Colon (tissue), 2 donors: ENCODE measurements around the gene HOXD12.

Experiments used
- FAIRE-seq: peaks from 2 replicates; lab custom pipeline; 2012; peaks lifted over from hg19 to GRCh38; lab: Jason Lieb, UNC
- donor health status: control.
- donor health status: control.

Gene HOXD12

DNA sequence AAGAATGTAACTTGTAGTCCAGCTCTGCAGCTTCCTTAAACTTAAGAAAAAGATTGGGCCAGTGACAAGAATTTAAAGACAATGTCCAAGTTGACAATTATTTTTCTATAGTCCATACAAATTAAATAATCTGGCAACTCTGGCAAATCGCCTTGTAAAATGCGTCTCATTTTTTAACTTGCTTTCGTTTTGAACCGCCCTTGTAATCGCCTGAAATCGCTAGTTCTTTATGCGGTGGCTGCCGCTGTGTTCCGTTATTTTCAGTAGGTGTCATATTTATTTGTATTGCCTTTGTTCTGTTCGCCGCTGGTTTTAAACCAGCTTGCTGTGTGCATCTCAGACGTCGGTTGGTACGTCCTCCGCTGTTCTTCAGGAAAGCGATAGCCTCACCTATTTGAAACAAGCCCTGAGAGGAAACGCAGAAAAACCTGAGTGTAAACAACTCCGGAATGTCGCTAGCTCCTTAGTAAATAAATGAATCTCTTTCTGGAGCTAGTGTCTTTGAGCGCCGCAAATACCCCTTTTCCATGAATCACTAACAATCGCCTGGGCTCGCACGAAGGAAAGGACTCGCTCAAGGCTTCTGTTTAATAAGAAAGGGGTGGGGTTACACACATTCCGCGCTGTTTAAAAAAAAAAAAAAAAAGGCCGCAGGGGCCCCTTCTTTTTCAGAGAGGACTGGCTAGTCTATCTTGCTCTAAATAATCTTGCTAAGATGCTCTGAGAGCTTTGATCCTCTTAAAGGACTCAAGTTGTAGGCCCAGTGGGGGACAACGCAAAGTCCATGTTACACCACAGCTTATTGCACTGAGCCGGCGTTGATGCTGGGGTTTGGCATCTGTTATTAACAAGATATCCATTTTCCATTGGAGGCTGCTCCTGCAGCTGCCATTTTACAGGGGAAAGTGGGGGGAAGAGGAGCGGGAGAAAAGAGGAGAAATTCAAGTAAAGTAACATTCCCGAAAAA lies 32.9 kb downstream of the HOXD12 start:
- FAIRE-seq = no peak

DNA sequence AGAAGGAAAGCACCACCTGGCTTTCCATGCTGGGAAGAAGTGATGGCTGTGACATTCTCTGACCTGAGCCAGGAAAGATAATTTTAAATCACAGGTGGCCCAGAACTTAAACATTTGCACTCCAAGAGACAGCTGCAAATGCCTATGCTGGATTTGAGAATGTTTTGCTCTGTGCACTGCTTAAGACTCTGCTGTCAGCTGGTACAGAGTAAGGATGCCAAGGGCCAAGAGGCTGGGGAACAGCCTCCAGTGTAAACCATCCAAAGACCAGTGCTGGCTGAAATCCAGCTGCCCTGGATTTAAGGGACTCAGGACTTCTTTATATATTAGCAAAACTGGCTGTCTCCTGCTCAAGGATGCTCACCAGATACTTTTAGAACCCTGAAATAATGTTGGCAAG lies 33.8 kb downstream of the HOXD12 start:
- no peak for FAIRE-seq

- FAIRE-seq = no peak
These were observed 34.4 kb downstream of the HOXD12 start for GRCh38 chr2:176134035-176134434.

DNA sequence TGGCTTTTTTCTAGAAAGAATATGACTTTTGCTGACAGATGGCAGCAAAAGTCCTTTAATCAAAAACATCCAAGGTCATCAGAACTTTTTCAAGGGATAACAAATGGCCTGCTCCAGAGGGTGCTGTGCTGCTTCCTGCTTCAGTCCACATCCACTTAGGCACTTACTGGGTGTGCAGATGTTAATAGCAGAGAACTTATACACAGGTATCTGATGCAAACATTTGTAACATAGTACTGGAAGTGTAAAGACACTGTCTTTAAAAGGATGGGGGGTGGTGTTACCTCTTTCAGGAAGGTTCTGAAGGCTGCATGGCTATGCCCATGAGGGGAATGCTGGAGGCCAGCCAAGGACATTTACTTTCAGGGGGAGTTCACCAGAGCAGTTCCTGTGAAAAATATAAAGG lies 35.4 kb downstream of the HOXD12 start:
- no peak for FAIRE-seq

- FAIRE-seq = no peak
These were observed 37.0 kb downstream of the HOXD12 start for GRCh38 chr2:176136374-176137251.

- FAIRE-seq = no peak
These were observed 37.6 kb downstream of the HOXD12 start for GRCh38 chr2:176137252-176137580.

DNA sequence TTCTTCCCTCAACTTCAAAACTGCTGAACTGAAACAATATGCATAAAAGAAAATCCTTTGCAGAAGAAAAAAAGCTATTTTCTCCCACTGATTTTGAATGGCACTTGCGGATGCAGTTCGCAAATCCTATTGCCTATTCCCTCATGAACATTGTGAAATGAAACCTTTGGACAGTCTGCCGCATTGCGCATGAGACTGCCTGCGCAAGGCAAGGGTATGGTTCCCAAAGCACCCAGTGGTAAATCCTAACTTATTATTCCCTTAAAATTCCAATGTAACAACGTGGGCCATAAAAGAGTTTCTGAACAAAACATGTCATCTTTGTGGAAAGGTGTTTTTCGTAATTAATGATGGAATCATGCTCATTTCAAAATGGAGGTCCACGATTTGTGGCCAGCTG lies 38.3 kb downstream of the HOXD12 start:
- no peak for FAIRE-seq

DNA sequence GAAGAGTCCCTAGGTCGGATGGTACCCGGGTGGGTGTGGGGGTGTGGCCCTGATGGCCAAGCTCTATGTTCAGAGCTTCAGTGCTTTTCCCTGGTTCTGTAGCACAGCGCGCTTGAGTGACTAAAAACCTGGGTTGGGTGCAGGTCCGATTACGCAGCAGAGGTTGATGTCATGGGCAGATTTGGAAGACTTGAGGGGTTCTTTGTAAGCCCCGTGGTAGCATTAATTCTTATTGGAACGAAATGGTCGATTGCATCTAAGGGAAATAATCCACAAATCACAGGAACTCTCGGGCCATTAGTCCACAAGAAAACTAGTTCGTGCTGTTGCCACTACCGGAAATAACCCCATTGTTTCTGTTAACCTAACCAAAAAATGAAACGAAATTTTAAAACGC lies 38.9 kb downstream of the HOXD12 start:
- no peak for FAIRE-seq

DNA sequence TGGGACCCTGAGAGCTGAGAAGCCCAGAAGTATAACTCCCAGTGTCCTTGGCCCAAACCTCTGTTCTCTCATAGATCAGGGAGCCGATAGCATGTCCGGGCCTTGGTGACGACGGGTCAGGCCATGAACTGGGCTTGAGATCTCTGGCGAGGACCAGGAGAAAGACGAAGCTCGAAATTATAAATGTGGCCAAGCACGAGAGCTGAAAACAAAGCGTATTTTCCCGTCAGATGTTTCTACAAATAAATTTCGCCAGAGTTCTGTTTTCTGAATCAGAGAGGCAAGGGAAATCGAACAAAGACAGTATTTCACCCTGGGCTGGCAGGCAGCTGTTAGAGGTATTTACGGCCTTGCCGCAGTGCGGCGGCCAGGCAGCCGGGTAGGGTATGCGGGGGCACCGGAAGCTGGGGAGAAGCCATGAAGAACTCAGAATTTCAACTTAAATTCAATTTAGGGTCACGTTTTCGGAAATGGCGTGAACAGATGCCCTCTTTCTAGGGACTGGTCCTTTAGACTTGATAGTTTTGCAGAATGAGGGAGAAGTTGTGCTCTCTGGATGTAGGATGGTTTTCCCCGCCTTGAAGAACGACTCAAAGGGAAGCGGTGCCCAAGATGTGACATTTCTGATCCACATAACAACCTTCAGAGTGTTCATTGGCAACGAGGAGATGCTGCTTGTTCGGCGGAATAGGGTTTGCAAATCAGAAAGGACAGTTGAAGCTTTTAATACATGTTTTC lies 39.5 kb downstream of the HOXD12 start:
- FAIRE-seq = no peak

GRCh38 chr2:176139661-176140512 lies 40.3 kb downstream of the HOXD12 start:
- FAIRE-seq = no peak

- no peak for FAIRE-seq
These were observed 41.1 kb downstream of the HOXD12 start for GRCh38 chr2:176140513-176141317.

DNA sequence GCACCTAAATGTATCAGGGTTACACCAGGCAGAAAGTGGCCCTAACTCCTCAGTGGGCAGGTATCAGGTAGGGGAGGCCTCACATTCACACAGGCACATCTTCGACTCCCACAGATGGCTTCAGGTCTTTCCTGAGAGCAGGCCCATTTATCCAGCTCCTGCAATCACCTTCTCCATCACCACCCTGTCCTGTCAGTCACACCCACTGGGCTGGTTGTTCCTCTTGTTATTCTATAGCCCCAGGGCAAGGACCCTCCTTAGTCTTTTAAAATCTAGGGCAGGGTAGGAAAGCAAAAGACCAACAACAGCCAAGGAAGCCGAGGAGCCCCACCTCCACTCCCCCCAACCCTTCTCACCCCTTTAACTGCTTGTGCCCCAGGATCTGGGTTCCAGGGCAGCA lies 42.7 kb downstream of the HOXD12 start:
- FAIRE-seq = no peak

- no peak for FAIRE-seq
These were observed 45.7 kb downstream of the HOXD12 start for GRCh38 chr2:176145085-176145969.

DNA sequence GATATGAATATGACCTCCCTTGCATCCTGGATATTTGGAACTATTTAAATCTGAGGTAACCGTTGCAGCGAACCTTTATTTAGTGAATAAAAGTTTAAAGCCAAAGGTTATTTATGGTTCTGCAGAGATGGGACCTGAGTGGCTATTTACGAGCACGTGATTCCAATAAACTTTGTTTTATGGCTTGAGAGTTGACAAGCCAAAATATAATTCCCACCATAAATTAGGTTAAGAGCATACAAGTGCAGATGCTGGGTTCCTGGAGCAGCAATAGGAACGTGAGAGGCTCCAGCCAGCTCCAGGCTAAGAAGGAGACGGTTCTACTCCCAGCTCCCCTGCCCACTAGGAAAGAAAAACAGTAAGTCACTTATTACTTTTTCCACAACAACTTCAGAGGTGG lies 46.5 kb downstream of the HOXD12 start:
- FAIRE-seq = no peak

DNA sequence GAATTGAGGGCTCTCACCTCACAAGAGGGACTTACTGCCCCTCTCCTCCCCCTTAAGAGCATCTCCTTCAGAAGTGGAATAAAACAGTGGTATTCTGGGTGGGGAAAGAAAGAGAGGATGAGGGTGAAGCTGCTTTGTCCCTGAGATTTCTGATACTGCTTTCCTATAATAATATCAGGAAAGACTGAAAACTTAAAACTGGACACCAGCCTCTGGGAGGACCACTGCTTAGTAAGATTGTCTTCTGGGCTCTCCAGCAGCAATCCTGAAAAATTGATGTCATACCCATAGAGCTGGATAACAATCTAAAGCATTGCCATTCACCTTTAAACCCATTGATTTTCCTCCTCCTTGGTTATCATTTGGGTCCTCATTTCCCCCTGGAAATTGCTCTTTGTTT lies 47.0 kb downstream of the HOXD12 start:
- no peak for FAIRE-seq

DNA sequence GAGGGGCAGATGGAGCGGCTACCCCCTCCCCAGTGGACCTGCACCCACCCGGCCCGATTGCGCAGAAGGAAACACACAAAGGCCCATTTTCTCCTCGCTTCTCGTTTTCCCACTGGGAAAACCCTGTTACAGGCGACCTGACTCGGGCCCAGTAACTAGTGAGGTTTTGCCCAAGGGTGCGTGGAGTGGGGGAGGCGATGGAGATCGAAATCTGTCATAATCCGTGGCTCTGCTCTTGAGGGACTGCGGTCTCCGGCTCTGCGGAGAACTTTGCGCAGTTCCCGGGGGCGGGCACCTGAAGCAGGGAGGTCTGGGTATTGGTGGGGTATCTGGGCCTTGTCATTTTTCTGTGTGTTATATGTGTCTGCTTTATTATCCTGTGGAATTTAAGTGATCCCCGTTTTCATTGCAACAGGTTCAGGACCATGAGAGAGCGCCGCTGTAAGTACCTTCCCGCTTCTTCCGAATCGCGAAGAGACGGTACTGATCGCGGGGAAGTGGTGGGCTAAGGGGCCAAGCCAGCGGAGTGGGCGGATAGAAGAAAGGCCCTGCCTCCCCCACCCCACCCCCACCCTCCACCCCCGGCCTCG lies 47.7 kb downstream of the HOXD12 start:
- FAIRE-seq = no peak

DNA sequence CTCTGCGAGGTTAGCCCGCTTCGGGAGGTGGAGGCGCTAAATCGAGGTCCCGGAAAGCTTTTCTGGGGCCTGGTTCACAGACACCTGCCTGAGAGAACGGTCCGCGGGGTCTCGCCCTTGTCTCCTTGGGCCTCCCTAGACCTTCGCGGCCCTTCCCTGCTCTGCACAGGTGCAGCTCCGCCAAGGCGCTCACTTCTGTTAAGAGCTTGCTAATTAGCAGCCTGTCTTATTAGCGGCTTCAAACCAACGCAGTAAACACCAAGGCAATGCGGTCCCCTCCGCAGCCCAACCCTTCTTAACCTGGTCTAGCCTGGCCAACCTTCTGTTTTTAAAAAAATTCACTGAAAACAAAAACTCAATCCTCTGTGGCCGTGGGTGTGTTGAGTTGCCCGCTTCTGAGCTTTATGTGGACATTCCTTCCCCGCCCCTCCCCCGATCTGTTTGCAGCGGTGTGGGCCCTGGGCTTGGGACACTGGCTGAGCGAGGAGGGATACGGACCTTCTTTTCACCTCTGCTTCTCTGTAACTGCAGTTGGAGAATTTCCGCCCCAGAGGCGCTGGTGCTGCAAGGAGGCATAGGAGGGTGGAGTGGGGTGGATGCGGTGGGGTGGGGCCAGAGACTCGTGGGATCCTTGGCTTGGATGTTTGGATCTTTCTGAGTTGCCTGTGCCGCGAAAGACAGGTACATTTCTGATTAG lies 48.4 kb downstream of the HOXD12 start:
- no peak for FAIRE-seq

DNA sequence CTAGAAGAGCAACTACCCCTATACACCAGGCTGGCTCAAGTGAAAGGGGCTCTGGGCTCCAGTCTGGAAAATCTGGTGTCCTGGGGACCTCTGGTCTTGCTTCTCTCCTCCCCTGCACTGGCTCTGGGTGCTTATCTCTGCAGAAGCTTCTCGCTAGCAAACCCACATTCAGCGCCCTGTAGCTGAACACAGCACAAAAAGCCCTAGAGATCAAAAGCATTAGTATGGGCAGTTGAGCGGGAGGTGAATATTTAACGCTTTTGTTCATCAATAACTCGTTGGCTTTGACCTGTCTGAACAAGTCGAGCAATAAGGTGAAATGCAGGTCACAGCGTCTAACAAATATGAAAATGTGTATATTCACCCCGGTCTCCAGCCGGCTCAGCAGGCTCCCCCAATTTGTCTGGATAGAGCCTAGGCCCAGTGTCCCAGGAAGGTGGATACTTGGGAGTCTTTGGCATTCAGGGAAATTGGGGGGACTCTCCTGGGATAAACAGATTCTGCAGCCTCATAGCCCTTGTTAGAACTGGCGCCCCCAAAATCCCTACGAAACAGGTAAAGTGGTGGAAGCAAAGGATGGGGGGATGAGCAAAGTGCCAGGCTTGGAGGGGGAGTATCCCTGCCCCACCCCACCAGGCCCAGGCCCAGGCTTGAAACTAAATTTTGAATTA lies 49.3 kb downstream of the HOXD12 start:
- FAIRE-seq = no peak
